ENCODE results near the gene CC2D2A.
"Not testable (repeated sequence)": the region's sequence is repeated elsewhere in the genome, so short reads cannot be mapped to it uniquely, and the experiment has no call there.

CC2D2A gene

DNA sequence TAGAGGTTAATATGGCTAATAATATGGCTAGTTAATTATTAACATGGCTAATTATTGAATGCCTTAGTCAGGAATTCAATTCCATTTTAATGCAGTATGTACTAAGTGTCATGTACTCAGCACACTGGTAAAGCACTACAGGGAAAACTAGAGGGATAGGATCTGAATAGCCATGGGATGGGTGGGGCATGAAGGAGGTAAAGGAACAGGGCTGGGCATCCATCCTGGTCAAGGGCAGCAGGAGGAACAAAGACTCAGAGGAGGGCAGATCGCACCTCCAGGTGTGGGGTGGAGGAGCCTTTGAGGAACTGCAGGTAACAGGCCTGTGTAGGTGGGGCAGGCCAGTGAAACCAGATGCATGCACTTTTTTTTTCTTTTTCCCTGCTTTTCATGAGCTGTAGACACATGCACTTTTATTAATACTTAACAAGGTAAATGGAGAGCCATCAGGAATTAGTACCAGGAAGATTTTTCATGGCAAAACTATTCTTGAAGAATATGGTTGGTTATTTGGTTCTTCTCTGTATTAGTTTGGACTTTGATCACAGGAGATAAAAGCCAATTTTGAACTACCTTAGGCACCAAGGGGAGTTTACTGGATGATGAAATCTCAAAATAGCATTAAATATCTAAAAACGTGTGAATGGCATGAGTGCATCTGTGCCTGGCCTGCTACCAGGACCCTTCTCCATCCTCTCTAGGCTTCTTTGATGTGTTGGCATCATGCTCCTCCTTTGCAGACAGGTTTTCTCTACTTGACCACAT lies 88.3 kb downstream of the CC2D2A start:
- DNase-seq (ENCODE audit: low read depth) = no peak

- DNase-seq (ENCODE audit: low read depth) = no peak
Measured at GRCh38 chr4:15558561-15558960, 88.9 kb downstream of the CC2D2A start.

- DNase-seq (ENCODE audit: low read depth) = no peak
Measured at GRCh38 chr4:15562114-15562513, 92.4 kb downstream of the CC2D2A start.

- DNase-seq (ENCODE audit: low read depth) = no peak
Measured at GRCh38 chr4:15562623-15563022, 92.9 kb downstream of the CC2D2A start.

- DNase-seq (ENCODE audit: low read depth) = no peak
Measured at GRCh38 chr4:15563871-15564270, 94.2 kb downstream of the CC2D2A start.

GRCh38 chr4:15568821-15569220 lies 99.1 kb downstream of the CC2D2A start:
- DNase-seq (ENCODE audit: low read depth) = no peak

DNA sequence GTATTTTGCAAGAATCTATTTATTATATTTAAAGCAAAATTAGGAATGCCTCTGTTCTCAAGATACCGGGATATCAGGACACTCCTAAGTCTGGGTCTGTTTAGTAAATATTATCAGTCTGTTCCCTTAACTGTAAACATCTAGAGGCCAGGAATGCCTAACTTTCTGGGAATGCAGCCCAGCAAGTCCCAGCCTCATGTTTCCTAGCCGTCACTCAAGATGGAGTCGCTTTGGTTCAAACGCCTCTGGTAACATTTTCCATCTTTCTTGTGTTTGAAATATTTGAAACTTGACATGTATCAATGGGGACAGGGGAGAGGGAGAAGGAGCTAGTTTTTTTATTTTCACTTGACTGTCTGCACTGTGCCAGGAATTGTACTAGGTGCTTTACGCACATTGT lies 100.1 kb downstream of the CC2D2A start:
- DNase-seq (ENCODE audit: low read depth) = no peak

DNA sequence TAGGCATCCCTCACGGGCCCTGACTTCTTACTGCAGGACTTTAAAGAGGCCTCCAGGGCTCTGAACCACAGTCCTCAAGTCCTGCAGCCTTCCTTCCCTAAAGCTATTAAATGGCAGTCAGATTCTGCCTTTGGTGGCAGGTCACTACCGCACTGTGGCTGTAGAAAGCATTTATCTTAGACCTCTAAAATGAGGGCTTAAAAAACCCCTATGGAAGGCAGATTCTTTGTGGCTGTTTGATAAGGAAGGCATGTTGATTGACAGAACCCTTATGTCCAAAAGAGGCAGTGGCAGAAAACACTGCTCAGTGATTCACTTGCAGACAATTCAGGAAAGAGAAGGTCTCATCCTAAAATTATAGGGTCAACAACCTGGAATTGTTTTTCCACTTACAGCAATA lies 106.3 kb downstream of the CC2D2A start:
- no peak for DNase-seq (ENCODE audit: low read depth)

DNA sequence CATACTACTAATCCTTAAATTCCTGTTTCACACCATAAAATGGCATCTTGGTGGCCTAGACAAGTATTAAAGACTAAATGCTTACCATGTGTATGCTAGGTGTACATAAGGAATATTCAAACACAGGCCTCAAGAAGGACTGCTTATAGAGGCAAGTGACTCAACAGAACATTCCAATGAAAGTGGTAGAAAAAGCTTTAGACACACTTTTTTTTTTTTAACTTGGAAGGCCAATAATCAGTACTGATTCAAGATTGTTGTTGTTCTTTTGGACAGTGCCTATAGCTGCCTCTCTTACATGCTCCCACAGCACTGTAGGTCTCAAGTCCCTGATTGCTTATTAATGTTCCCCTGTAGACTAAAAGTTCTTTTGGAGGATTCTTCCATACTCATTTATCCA lies 107.8 kb downstream of the CC2D2A start:
- DNase-seq (ENCODE audit: low read depth) = no peak

DNA sequence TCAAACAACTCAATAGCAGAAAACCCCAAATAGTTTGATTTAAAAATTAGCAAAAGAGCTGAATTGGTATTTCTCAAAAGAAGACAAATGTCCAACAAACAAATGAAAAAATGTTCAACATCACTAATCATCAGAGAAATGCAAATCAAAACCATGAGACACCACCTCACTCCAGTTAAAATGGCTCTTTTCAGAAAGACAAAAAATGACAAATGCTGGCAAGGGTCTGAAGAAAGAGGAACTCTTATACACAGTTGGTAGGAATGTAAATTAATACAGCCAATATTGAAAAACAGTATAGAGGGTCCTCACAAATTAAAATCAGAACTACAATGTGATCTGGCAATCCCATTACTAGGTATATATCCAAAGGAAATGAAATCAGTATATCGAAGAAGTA lies 115.1 kb downstream of the CC2D2A start:
- no peak for DNase-seq (ENCODE audit: low read depth)

- no peak for DNase-seq (ENCODE audit: low read depth)
Measured at GRCh38 chr4:15585331-15585730, 115.6 kb downstream of the CC2D2A start.

DNA sequence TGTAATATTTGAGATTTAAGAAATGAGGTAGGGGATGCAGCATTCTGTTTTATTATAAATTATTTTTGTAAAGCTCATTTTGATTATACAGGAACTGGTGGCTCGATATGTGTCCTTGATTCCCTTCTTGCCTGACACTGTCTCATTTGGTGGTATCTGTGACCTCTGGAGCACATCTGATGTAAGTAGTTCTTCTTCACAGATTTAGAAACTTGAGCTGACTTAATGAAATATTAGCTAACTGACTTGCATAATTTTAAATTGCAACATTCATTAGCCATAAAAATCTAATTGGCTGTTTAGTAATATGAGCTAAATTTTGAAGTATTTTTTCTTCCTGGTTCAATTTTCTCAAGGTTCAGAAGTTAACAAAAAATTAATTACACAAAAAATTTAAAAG lies 116.4 kb downstream of the CC2D2A start:
- DNase-seq (ENCODE audit: low read depth) = no peak

GRCh38 chr4:15587649-15588048 lies 118.0 kb downstream of the CC2D2A start:
- no peak for DNase-seq (ENCODE audit: low read depth)

DNA sequence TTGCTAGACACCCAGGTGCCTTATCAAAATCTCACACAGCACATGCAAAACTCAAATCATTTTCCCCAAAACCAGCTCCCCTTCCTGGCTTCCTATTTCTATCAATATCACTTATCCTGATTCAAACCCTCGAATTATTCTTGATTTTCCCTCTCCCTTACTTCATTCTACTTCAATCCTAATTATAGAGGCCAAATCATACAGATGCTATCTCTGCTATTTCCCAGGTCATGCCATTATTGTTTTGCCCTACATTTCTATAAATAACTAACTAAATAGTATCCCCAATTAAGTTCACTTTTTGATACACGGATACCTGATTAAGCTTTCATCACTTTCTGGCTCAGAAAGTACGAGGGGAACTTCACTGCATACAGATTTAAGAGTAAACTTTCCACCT lies 123.1 kb downstream of the CC2D2A start:
- DNase-seq (ENCODE audit: low read depth) = no peak

GRCh38 chr4:15598644-15599043 lies 129.0 kb downstream of the CC2D2A start:
- DNase-seq (ENCODE audit: low read depth) = no peak

- DNase-seq (ENCODE audit: low read depth) = no peak
Measured at GRCh38 chr4:15600176-15600575, 130.5 kb downstream of the CC2D2A start.

DNA sequence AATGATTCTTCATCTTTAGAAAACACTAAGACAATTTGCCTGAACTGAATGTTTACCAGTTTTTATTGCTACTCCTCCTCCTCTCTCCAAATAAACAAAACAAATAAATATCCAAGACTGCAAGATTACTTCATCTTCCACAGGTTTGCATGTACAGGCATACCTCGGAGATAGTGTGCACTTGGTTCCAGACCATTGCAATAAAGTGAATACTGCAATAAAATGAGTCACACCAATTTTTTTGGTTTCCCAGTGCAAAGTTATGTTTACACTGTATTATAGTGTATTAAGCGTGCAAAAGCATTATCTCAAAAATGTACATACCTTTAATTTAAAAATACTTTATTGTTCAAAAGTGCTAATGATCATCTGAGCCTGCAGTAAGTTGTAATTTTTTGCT lies 132.2 kb downstream of the CC2D2A start:
- DNase-seq (ENCODE audit: low read depth) = no peak

- no peak for DNase-seq (ENCODE audit: low read depth)
Measured at GRCh38 chr4:15605537-15605936, 135.9 kb downstream of the CC2D2A start.

DNA sequence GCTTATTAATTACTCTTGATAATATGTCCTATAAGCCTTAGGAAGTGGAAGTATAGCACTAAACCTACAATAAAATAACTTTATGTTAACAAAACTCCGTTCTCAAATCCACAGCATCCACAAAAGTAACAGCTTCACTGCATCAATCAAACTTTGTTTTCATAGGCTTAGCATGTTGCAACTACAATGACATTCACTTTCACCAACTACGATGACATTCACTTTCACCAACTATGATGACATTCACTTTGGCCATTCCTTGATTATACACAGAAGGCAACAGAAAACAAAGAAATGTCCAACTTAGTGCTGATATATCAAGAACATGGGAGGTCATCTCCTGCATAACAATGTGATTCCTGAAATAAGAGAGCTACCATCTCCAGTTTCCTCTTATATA lies 141.2 kb downstream of the CC2D2A start:
- no peak for DNase-seq (ENCODE audit: low read depth)

DNA sequence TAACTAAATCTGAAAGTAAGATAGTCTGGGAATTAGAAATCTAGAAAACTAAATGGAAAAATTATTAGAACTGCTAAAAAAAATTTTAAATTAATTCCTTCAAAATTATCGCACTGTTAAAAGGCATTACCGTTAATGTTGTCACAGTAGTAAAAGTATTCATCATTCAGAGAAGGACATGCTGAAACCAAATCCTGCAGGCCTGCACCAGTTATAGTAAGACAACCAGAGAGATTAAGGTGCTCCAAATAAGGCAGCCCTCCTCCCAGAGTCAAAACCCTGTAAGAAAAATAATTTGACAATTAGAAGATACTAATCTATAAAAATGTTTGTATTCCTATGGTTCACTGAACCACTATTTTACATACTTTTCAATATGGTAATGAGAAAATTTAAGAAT lies 142.5 kb downstream of the CC2D2A start:
- DNase-seq (ENCODE audit: low read depth) = no peak

- not testable (repeated sequence) for DNase-seq (ENCODE audit: low read depth)
Measured at GRCh38 chr4:15614891-15615290, 145.2 kb downstream of the CC2D2A start.

- not testable (repeated sequence) for DNase-seq (ENCODE audit: low read depth)
Measured at GRCh38 chr4:15617407-15617806, 147.7 kb downstream of the CC2D2A start.

GRCh38 chr4:15636818-15637217 lies 167.1 kb downstream of the CC2D2A start:
- no peak for DNase-seq (ENCODE audit: low read depth)

- no peak for DNase-seq (ENCODE audit: low read depth)
Measured at GRCh38 chr4:15638418-15638817, 168.7 kb downstream of the CC2D2A start.
